H1 (cell line): ENCODE results near the gene DAB2IP. TPM values are rescaled to one million over a fixed set of nuclear protein-coding genes. Genes with fewer than 3 reads are reported as not detected.
A peak's percentile ranks its signal among the peaks of the same experiment; 100 is the strongest.

ENCODE experiments used
- CTCF ChIA-PET: fragments of 300-600 bp; sonication (Branson Sonifier 250); formaldehyde crosslinking; loops from one replicate; lab custom pipeline; 2021; ENCODE audit not compliant: partially characterized antibody; lab: Charles Lee
- POLR2A ChIA-PET: fragments of 300-600 bp; sonication (Branson Sonifier 250); formaldehyde crosslinking; loops from one replicate; lab custom pipeline; 2021; ENCODE audit warnings: inconsistent platforms; ENCODE audit not compliant: partially characterized antibody; lab: Charles Lee
- DNase-seq, 2 experiments: peaks; one replicate each; pipeline versions ENCODE4 v3.0.0 to v3.0.0-alpha.2; 2010 to 2022; ENCODE audit warnings: low spot score in 2 of 2, low read depth in 1 of 2, mixed read lengths in 1 of 2
- FAIRE-seq: peaks from 2 replicates; lab custom pipeline; 2011; peaks lifted over from hg19 to GRCh38; lab: Jason Lieb, UNC
- H2AFZ ChIP-seq: 2 replicates; pipeline ENCODE4 v1.8.1; 2012; ENCODE audit warnings: low read length, inconsistent platforms
- H2AK5ac ChIP-seq: 2 replicates; pipeline ENCODE4 v1.6.1; 2013; ENCODE audit warnings: low read depth, low read length
- H2BK120ac ChIP-seq: replicated peaks from 2 replicates; pipeline ENCODE3; 2013; ENCODE audit warnings: low read depth, low read length, inconsistent platforms
- H2BK12ac ChIP-seq: 2 replicates; pipeline ENCODE4 v1.6.1; 2013; ENCODE audit warnings: low read depth, low read length
- H2BK15ac ChIP-seq: 2 replicates; pipeline ENCODE4 v1.6.1; 2013; ENCODE audit warnings: low read length
- H2BK20ac ChIP-seq: 2 replicates; pipeline ENCODE4 v1.6.1; 2013; ENCODE audit warnings: low read length
- H2BK5ac ChIP-seq: 2 replicates; pipeline ENCODE4 v1.6.1; 2013; ENCODE audit warnings: low read depth, low read length
- H3K14ac ChIP-seq: 2 replicates; pipeline ENCODE4 v1.6.1; 2013; ENCODE audit warnings: inconsistent platforms; ENCODE audit not compliant: insufficient read length
- H3K18ac ChIP-seq: 2 replicates; pipeline ENCODE4 v1.6.1; 2013; ENCODE audit warnings: low read length; ENCODE audit errors: extremely low read depth
- H3K23ac ChIP-seq: 2 replicates; pipeline ENCODE4 v1.6.1; 2013; ENCODE audit warnings: inconsistent platforms; ENCODE audit not compliant: insufficient read length
- H3K23me2 ChIP-seq: 2 replicates; pipeline ENCODE4 v1.6.1; 2013; ENCODE audit warnings: low read depth, low read length
- H3K27ac ChIP-seq: 2 replicates; pipeline ENCODE4 v1.6.1; 2011; ENCODE audit warnings: low read depth, low read length, inconsistent platforms
- H3K27me3 ChIP-seq, 4 experiments: replicated peaks in 1 of 4; 1 replicate in 1 of 4; 2 replicates in 3 of 4; pipeline versions ENCODE4 v1.6.1 to v1.8.1; 2011 to 2013; ENCODE audit warnings: low read length in 3 of 4, mild to moderate bottlenecking in 3 of 4, inconsistent platforms in 2 of 4, mixed read lengths in 2 of 4, moderate library complexity in 1 of 4; ENCODE audit not compliant: control insufficient read depth in 3 of 4, insufficient read depth in 3 of 4; ENCODE audit errors: extremely low read depth in 1 of 4
- H3K36me3 ChIP-seq, 4 experiments: 2 replicates each; pipeline versions ENCODE4 v1.6.1 to v1.8.1; 2011 to 2013; ENCODE audit warnings: mild to moderate bottlenecking in 4 of 4, low read length in 3 of 4, moderate library complexity in 2 of 4, control low read depth in 1 of 4, inconsistent platforms in 1 of 4; ENCODE audit not compliant: insufficient read depth in 4 of 4, control insufficient read depth in 2 of 4
- H3K4ac ChIP-seq: replicated peaks from 2 replicates; pipeline ENCODE3; 2013; ENCODE audit warnings: low read length, low read depth, mixed read lengths, inconsistent platforms; ENCODE audit not compliant: insufficient read length
- H3K4me1 ChIP-seq, 4 experiments: replicated peaks in 1 of 4; 1 replicate in 1 of 4; 2 replicates in 3 of 4; pipeline versions ENCODE4 v1.6.1 to v1.8.1; 2011 to 2013; ENCODE audit warnings: low read length in 3 of 4, inconsistent platforms in 2 of 4, mixed read lengths in 1 of 4; ENCODE audit not compliant: insufficient read depth in 4 of 4, control insufficient read depth in 3 of 4
- H3K4me2 ChIP-seq, 2 experiments: 2 replicates each; pipeline versions ENCODE4 v1.6.1 to v1.8.1; 2011 to 2013; ENCODE audit warnings: low read depth in 2 of 2, low read length in 2 of 2, control low read depth in 1 of 2, inconsistent platforms in 1 of 2, mild to moderate bottlenecking in 1 of 2; ENCODE audit not compliant: insufficient read depth in 1 of 2
- H3K4me3 ChIP-seq, 4 experiments: fragments of 200-600, 300-600 bp in 1 of 4; sonication (generic), shearing (Covaris generic), sonication (Bioruptor Twin) in 1 of 4; 2 replicates each; pipeline versions ENCODE4 v1.5.1 to v1.8.1; 2011 to 2016; ENCODE audit warnings: low read length in 4 of 4, low read depth in 3 of 4, control low read depth in 2 of 4, inconsistent platforms in 2 of 4, mild to moderate bottlenecking in 2 of 4, mixed read lengths in 1 of 4, moderate library complexity in 1 of 4; ENCODE audit not compliant: insufficient read depth in 2 of 4; ENCODE audit errors: extremely low read depth in 1 of 4
- H3K56ac ChIP-seq: replicated peaks from 2 replicates; pipeline ENCODE3; 2013; ENCODE audit warnings: low read depth, mild to moderate bottlenecking, mixed read lengths, low read length, inconsistent platforms; ENCODE audit not compliant: insufficient read length
- H3K79me1 ChIP-seq: 2 replicates; pipeline ENCODE4 v1.6.1; 2013; ENCODE audit warnings: low read depth, low read length, control low read depth
- H3K79me2 ChIP-seq, 2 experiments: 2 replicates each; pipeline versions ENCODE4 v1.6.1 to v1.8.1; 2012 to 2013; ENCODE audit warnings: low read length in 2 of 2, mild to moderate bottlenecking in 2 of 2, inconsistent platforms in 1 of 2; ENCODE audit not compliant: insufficient read depth in 2 of 2, control insufficient read depth in 1 of 2
- H3K9ac ChIP-seq, 4 experiments: replicated peaks in 1 of 4; 1 replicate in 1 of 4; 2 replicates in 3 of 4; pipeline versions ENCODE4 v1.6.1 to v1.8.1; 2011 to 2013; ENCODE audit warnings: low read depth in 3 of 4, low read length in 3 of 4, control low read depth in 2 of 4, mild to moderate bottlenecking in 2 of 4, moderate library complexity in 2 of 4, inconsistent platforms in 1 of 4; ENCODE audit errors: extremely low read depth in 1 of 4
- H3K9me3 ChIP-seq, 2 experiments: 2 replicates each; pipeline versions ENCODE4 v1.6.1 to v1.8.1; 2012 to 2013; ENCODE audit warnings: mild to moderate bottlenecking in 2 of 2, moderate library complexity in 2 of 2, control low read depth in 1 of 2, inconsistent platforms in 1 of 2, low read depth in 1 of 2, low read length in 1 of 2, mixed read lengths in 1 of 2; ENCODE audit not compliant: insufficient read depth in 2 of 2
- H4K20me1 ChIP-seq, 2 experiments: replicated peaks in 1 of 2; 2 replicates each; pipeline versions ENCODE3 to v1.8.1; 2011 to 2013; ENCODE audit warnings: inconsistent platforms in 2 of 2, low read length in 2 of 2, mild to moderate bottlenecking in 1 of 2; ENCODE audit not compliant: insufficient read depth in 2 of 2, control insufficient read depth in 1 of 2
- H4K5ac ChIP-seq: 2 replicates; pipeline ENCODE4 v1.6.1; 2013; ENCODE audit warnings: low read length, low read depth, mixed read lengths, inconsistent platforms; ENCODE audit not compliant: insufficient read length
- H4K8ac ChIP-seq: 2 replicates; pipeline ENCODE4 v1.8.0; 2013; ENCODE audit warnings: mild to moderate bottlenecking, moderate library complexity, low read length, inconsistent platforms; ENCODE audit not compliant: insufficient read depth; ENCODE audit errors: extremely low read depth
- H4K91ac ChIP-seq: replicated peaks from 2 replicates; pipeline ENCODE3; 2013; ENCODE audit warnings: low read length, mixed read lengths, inconsistent platforms; ENCODE audit not compliant: insufficient read length
- ATF3 ChIP-seq: IDR thresholded peaks from 2 replicates; pipeline ENCODE4 v1.6.1; 2011; ENCODE audit warnings: low read depth, mild to moderate bottlenecking, low read length; ENCODE audit not compliant: insufficient read depth
- CEBPB ChIP-seq: IDR thresholded peaks from 2 replicates; pipeline ENCODE4 v1.6.1; 2012; ENCODE audit warnings: low read depth, low read length
- FOSL1 ChIP-seq: IDR thresholded peaks from 2 replicates; pipeline ENCODE4 v1.6.1; 2011; ENCODE audit warnings: mild to moderate bottlenecking, low read depth, low read length, moderate library complexity; ENCODE audit not compliant: insufficient read depth
- GABPA ChIP-seq: IDR thresholded peaks from 2 replicates; pipeline ENCODE4 v1.6.1; 2011; ENCODE audit warnings: mild to moderate bottlenecking, low read length, moderate library complexity, borderline replicate concordance; ENCODE audit not compliant: insufficient read depth
- HDAC6 ChIP-seq: IDR thresholded peaks from one replicate; pipeline ENCODE4 v1.7.1; 2012; ENCODE audit warnings: low read depth, mild to moderate bottlenecking, inconsistent platforms, low read length, moderate library complexity
- JUND ChIP-seq: IDR thresholded peaks from 2 replicates; pipeline ENCODE4 v1.6.1; 2011; ENCODE audit warnings: mild to moderate bottlenecking, improper control_type of control experiment, low read length
- MAFK ChIP-seq: IDR thresholded peaks from 2 replicates; pipeline ENCODE4 v1.6.1; 2012; ENCODE audit warnings: low read depth, mild to moderate bottlenecking, improper control_type of control experiment, low read length
- POLR2A ChIP-seq, 2 experiments: IDR thresholded peaks; 1 replicate in 1 of 2; 2 replicates in 1 of 2; pipeline ENCODE4 v1.6.1; 2011; ENCODE audit warnings: low read depth in 2 of 2, low read length in 2 of 2, mild to moderate bottlenecking in 2 of 2; ENCODE audit errors: control extremely low read depth in 1 of 2
- RNF2 ChIP-seq: fragments of 200-900, 300-1000 bp; sonication (generic); IDR thresholded peaks from 2 replicates; pipeline ENCODE4 v1.7.1; 2016; ENCODE audit warnings: borderline replicate concordance, low read depth, mild to moderate bottlenecking, antibody characterized with exemption, low read length; ENCODE audit not compliant: poor library complexity, severe bottlenecking; ENCODE audit errors: missing control alignments
- RXRA ChIP-seq: IDR thresholded peaks from 2 replicates; pipeline ENCODE4 v1.6.1; 2011; ENCODE audit warnings: low read depth, mild to moderate bottlenecking, low read length, moderate library complexity; ENCODE audit not compliant: insufficient read depth
- SP2 ChIP-seq: IDR thresholded peaks from 2 replicates; pipeline ENCODE4 v1.6.1; 2012; ENCODE audit warnings: mild to moderate bottlenecking, low read length, inconsistent platforms
- YY1 ChIP-seq: IDR thresholded peaks from 2 replicates; pipeline ENCODE4 v1.6.1; 2011; ENCODE audit warnings: low read depth, mild to moderate bottlenecking, low read length
- WGBS, 2 experiments: shearing (Covaris generic) in 1 of 2; methylation state at CpG; one replicate each; pipeline versions ENCODE4 v1.1.6 to v1.1.7; 2013 to 2015; ENCODE audit warnings: low lambda C conversion rate in 2 of 2, mixed read lengths in 2 of 2, inconsistent platforms in 1 of 2, low coverage in 1 of 2, missing lambda C conversion rate in 1 of 2; ENCODE audit not compliant: insufficient replicate concordance in 2 of 2, insufficient coverage in 1 of 2, insufficient read length in 1 of 2; ENCODE audit errors: extremely low coverage in 1 of 2, missing lambda C conversion rate in 1 of 2; 5-methylcytosine and 5-hydroxymethylcytosine counted together
- polyA plus RNA-seq, 7 experiments: library from polyadenylated mRNA; depleted of rRNA in 3 of 7; stranded (reverse) in 5 of 7; unstranded in 2 of 7; fragments of >200 nt in 5 of 7; fragments of 200-250 nt in 2 of 7; gene quantifications; 1 replicate in 5 of 7; 2 replicates in 1 of 7; 4 replicates in 1 of 7; pipeline versions ENCODE4 v1.2.1 to v1.2.3, GENCODE V29; 2011 to 2013; ENCODE audit warnings: missing spikeins in 2 of 7, mixed read lengths in 2 of 7
- total RNA-seq: library from RNA; stranded (reverse); fragmentation: NEBNext Ultra II Directional; extraction: Animal tissue kit (Norgen Biotek cat#: 25700); gene quantifications from 2 replicates; pipeline ENCODE4 v1.2.1, GENCODE V29; 2021

Gene DAB2IP
- total and polyA plus RNA-seq, 2 of the 8 experiments (the other 6 are each of a cell fraction or from before 2014, with no cell fraction given), result 19.7 to 39.5 TPM

- no peaks in the 10 kb centered on the region; the same call in 1 of the 2 replicates for H3K23me2 ChIP-seq
- H3K18ac ChIP-seq, result no peak overlapping the region
- H4K5ac ChIP-seq, result no peak overlapping the region
- H3K9ac ChIP-seq, result no peak overlapping the region
- no peak overlapping the region for H2BK12ac ChIP-seq
- FAIRE-seq (no peak), DNase-seq (no peak)
- H3K27me3 ChIP-seq, result no peaks in the 10 kb centered on the region
- POLR2A ChIA-PET, result interaction anchor here (1.1 kb wide), 1 partner anchor 21 kb away, joined by 3 read pairs; no protein-coding TSS in a partner anchor
- H2BK20ac ChIP-seq, result no peak overlapping the region
- H3K79me2 ChIP-seq, result no peaks in the 10 kb centered on the region
- H3K14ac ChIP-seq, result no peak overlapping the region
- CTCF ChIA-PET, result interaction anchor here (0.9 to 1.7 kb wide), 10 partner anchors 8 to 216 kb away, joined by 3 to 5 read pairs (median 4); no protein-coding TSS in a partner anchor
- no peak overlapping the region for H2AK5ac ChIP-seq
- H4K91ac ChIP-seq, result no peak overlapping the region
- no peak overlapping the region for H2BK5ac ChIP-seq
- TF ChIP-seq JUND, result no peak
- TF ChIP-seq POLR2A (IDR thresholded peaks at IDR 0.05; ENCODE audit: control extremely low read depth in 1 of 2, low read depth in 2 of 2, low read length in 2 of 2), result no peak
- TF ChIP-seq YY1, result no peak
- no peak for TF ChIP-seq CEBPB
- no peak for TF ChIP-seq FOSL1
- no peak for TF ChIP-seq HDAC6
- TF ChIP-seq ATF3, result no peak
- TF ChIP-seq MAFK, result no peak
- no peak for TF ChIP-seq RXRA
- no peak for TF ChIP-seq GABPA
- no peak for TF ChIP-seq RNF2
- TF ChIP-seq SP2, result no peak
- H3K27ac ChIP-seq, result no peak overlapping the region
- no peaks in the 10 kb centered on the region for H3K79me1 ChIP-seq
- no peaks in the 10 kb centered on the region for H3K9me3 ChIP-seq
- no peak overlapping the region for H2AFZ ChIP-seq
- H3K4me2 ChIP-seq, result no peak overlapping the region
- no peak overlapping the region for H2BK15ac ChIP-seq
- H2BK120ac ChIP-seq, result no peak overlapping the region
- H3K4me3 ChIP-seq, result no peak overlapping the region
- no peak overlapping the region for H3K4ac ChIP-seq
- peaks cover 0 to 33% (median 15%) of the 10 kb centered on the region in 4 experiments; a peak in 7 of 8 replicates for H3K36me3 ChIP-seq
- no peak overlapping the region for H3K56ac ChIP-seq
- WGBS, 2 experiments, result 86% methylated on average over 18 of the region's 19 CpGs; no CpG with 5 or more reads in 1 of the 2 experiments
- peak overlapping the region; percentile 3; the same call in 1 of the 2 replicates for H4K8ac ChIP-seq
- no peak overlapping the region for H3K23ac ChIP-seq
- no peaks in the 10 kb centered on the region for H3K4me1 ChIP-seq
- peaks cover 0 to 4% of the 10 kb centered on the region in 2 experiments for H4K20me1 ChIP-seq
These were observed 122.7 kb downstream of the DAB2IP start for GRCh38 chr9:121773954-121774714.
